Endothelial cell of umbilical vein (primary cell): ENCODE measurements around the gene SLC9A1. TPM values are rescaled to one million over a fixed set of nuclear protein-coding genes. Genes with fewer than 3 reads are reported as not detected.

Source experiments
- BruUV-seq: library from RNA; stranded (reverse); fragments of 400-500 nt; replicated peaks from 2 replicates; lab custom pipeline; 2021; lab: Mats Ljungman, UMichigan
- CTCF ChIA-PET: fragments of 300-600, 350-600 bp; sonication (Branson Sonifier 250); formaldehyde crosslinking; loops from one replicate; lab custom pipeline; 2021; ENCODE audit warnings: antibody characterized with exemption, inconsistent platforms; lab: Charles Lee
- POLR2A ChIA-PET: fragments of 300-600, 350-600 bp; sonication (Branson Sonifier 250); formaldehyde crosslinking; loops from one replicate; lab custom pipeline; 2021; ENCODE audit warnings: antibody characterized with exemption, inconsistent platforms; lab: Charles Lee
- DNase-seq: peaks from one replicate; pipeline ENCODE4 v3.0.0-alpha.2; 2011; ENCODE audit warnings: low read depth, low spot score
- FAIRE-seq: peaks from 2 replicates; lab custom pipeline; 2011; peaks lifted over from hg19 to GRCh38; lab: Jason Lieb, UNC
- H2AFZ ChIP-seq: 2 replicates; pipeline ENCODE4 v1.6.0; 2012; ENCODE audit warnings: low read depth, low read length, control low read depth, inconsistent platforms
- H3K27ac ChIP-seq: 2 replicates; pipeline ENCODE4 v1.5.1; 2011; ENCODE audit warnings: low read depth, mild to moderate bottlenecking, control low read depth, low read length, moderate library complexity; ENCODE audit not compliant: insufficient read depth
- H3K27me3 ChIP-seq, 2 experiments: 2 replicates each; pipeline versions ENCODE4 v1.6.0 to v1.6.1; 2011; ENCODE audit warnings: low read length in 2 of 2, mixed read lengths in 1 of 2; ENCODE audit not compliant: control insufficient read depth in 2 of 2, insufficient read depth in 2 of 2
- H3K36me3 ChIP-seq, 2 experiments: 2 replicates in 1 of 2; 3 replicates in 1 of 2; pipeline ENCODE4 v1.5.1; 2011; ENCODE audit warnings: low read length in 2 of 2, mild to moderate bottlenecking in 1 of 2, moderate library complexity in 1 of 2; ENCODE audit not compliant: control insufficient read depth in 2 of 2, insufficient read depth in 2 of 2; ENCODE audit errors: extremely low read depth in 1 of 2
- H3K4me1 ChIP-seq: 3 replicates; pipeline ENCODE4 v1.5.1; 2011; ENCODE audit warnings: mild to moderate bottlenecking, low read length; ENCODE audit not compliant: control insufficient read depth, insufficient read depth; ENCODE audit errors: extremely low read depth
- H3K4me2 ChIP-seq: 2 replicates; pipeline ENCODE4 v1.6.1; 2011; ENCODE audit warnings: low read length, control low read depth, mixed read lengths; ENCODE audit not compliant: insufficient read depth
- H3K4me3 ChIP-seq, 3 experiments: fragments of 200-600 bp in 1 of 3; sonication (generic), shearing (Covaris generic) in 1 of 3; replicated peaks in 1 of 3; 2 replicates each; pipeline ENCODE4 v1.5.1; 2011 to 2016; ENCODE audit warnings: control low read depth in 3 of 3, low read length in 3 of 3, mild to moderate bottlenecking in 2 of 3, inconsistent platforms in 1 of 3, low read depth in 1 of 3, moderate library complexity in 1 of 3; ENCODE audit not compliant: insufficient read depth in 1 of 3
- H3K79me2 ChIP-seq: 2 replicates; pipeline ENCODE4 v1.6.0; 2012; ENCODE audit warnings: low read length, inconsistent platforms; ENCODE audit not compliant: control insufficient read depth, insufficient read depth
- H3K9ac ChIP-seq: replicated peaks from 2 replicates; pipeline ENCODE3; 2011; ENCODE audit warnings: low read length, control low read depth; ENCODE audit not compliant: insufficient read depth; ENCODE audit errors: extremely low read depth
- H3K9me1 ChIP-seq: replicated peaks from 3 replicates; pipeline ENCODE4 v1.6.0; 2011; ENCODE audit warnings: mild to moderate bottlenecking, low read length; ENCODE audit not compliant: control insufficient read depth, insufficient read depth; ENCODE audit errors: extremely low read depth
- H3K9me3 ChIP-seq: replicated peaks from 2 replicates; pipeline ENCODE4 v1.5.1; 2012; ENCODE audit warnings: low read length, inconsistent platforms; ENCODE audit not compliant: control insufficient read depth, insufficient read depth
- H4K20me1 ChIP-seq: replicated peaks from 2 replicates; pipeline ENCODE3; 2011; ENCODE audit warnings: mild to moderate bottlenecking, low read length; ENCODE audit not compliant: control insufficient read depth, insufficient read depth; ENCODE audit errors: extremely low read depth
- GATA2 ChIP-seq: IDR thresholded peaks from 2 replicates; pipeline ENCODE4 v1.7.0; 2011; ENCODE audit warnings: low read depth, mild to moderate bottlenecking, moderate library complexity, mixed read lengths, low read length; ENCODE audit not compliant: insufficient read length, insufficient read depth
- JUN ChIP-seq: IDR thresholded peaks from 2 replicates; pipeline ENCODE4 v1.6.1; 2011; ENCODE audit warnings: borderline replicate concordance, low read depth; ENCODE audit not compliant: insufficient read length, insufficient read depth
- POLR2A ChIP-seq: IDR thresholded peaks from 2 replicates; pipeline ENCODE4 v1.6.1; 2012; ENCODE audit warnings: low read depth, mild to moderate bottlenecking, control low read depth, low read length
- POLR2AphosphoS5 ChIP-seq: IDR thresholded peaks from 2 replicates; pipeline ENCODE4 v1.6.1; 2012; ENCODE audit warnings: low read depth, mild to moderate bottlenecking, control low read depth, low read length, moderate library complexity; ENCODE audit not compliant: insufficient read depth
- dilution Hi-C: fragments of 300-500 bp; cut with MboI; formaldehyde crosslinking; loops from one replicate; pipeline ENCODE4 v1.15.0; 2019; ENCODE audit warnings: low sequenced_read_pairs; ENCODE audit not compliant: extremely low pct_ligation_motif_present
- intact Hi-C: fragments of 100-400 bp; cut with micrococcal nuclease; formaldehyde crosslinking; loops from one replicate; pipeline ENCODE4 v1.10.0; 2022
- polyA plus RNA-seq, 4 experiments: library from polyadenylated mRNA; depleted of rRNA in 3 of 4; stranded (reverse) in 3 of 4; unstranded in 1 of 4; fragments of >200 nt; gene quantifications; 2 replicates each; pipeline versions ENCODE4 v1.2.1 to v1.2.3, GENCODE V29; 2011 to 2012; ENCODE audit warnings: missing spikeins in 1 of 4
- total RNA-seq: library from RNA; stranded (reverse); gene quantifications from 2 replicates; pipeline ENCODE4 v1.2.3, GENCODE V29; 2021
- TF ChIP-seq, protein P1 (sequence below), 2 donors: IDR thresholded peaks; 1 replicate in 1 of 2; 2 replicates in 1 of 2; pipeline ENCODE4 v1.5.1; 2011; ENCODE audit warnings: low read length in 2 of 2, mild to moderate bottlenecking in 2 of 2, moderate library complexity in 2 of 2, control low read depth in 1 of 2, inconsistent platforms in 1 of 2, low read depth in 1 of 2; ENCODE audit not compliant: insufficient read depth in 1 of 2; ENCODE audit errors: extremely low read depth in 1 of 2

Gene SLC9A1
- total and polyA plus RNA-seq, 2 donors (not counting 3 experiments of a cell fraction or from before 2014, with no cell fraction given): 22.8 to 59.2 TPM

GRCh38 chr1:27139980-27140379, 14.9 kb downstream of the SLC9A1 start:
- dilution Hi-C loops (no loop called here), intact Hi-C loops (no loop called here)
- ChIA-PET CTCF (interaction anchor here (0.6 to 1.5 kb wide), 6 partner anchors 8 to 148 kb away, joined by 3 to 5 read pairs (median 4); partner anchors contain the start of gene SLC9A1), POLR2A (interaction anchor here (5.2 kb wide), 1 partner anchor 14 kb away, joined by 40 read pairs; the partner anchor contains the start of gene SLC9A1)
- H3K9me1 ChIP-seq: no peaks in the 10 kb centered on the region
- H3K9me3 ChIP-seq: no peaks in the 10 kb centered on the region
- no peak overlapping the region for H2AFZ ChIP-seq
- no peaks in the 10 kb centered on the region for H3K27me3 ChIP-seq
- no peaks in the 10 kb centered on the region for H3K4me1 ChIP-seq
- DNase-seq: no peak
- H3K4me3 ChIP-seq: no peak overlapping the region
- TF ChIP-seq POLR2AphosphoS5: no peak
- no peak overlapping the region for H3K9ac ChIP-seq
- BruUV-seq: no TSS peak
- no peak for FAIRE-seq
- peaks cover 0 to 5% of the 10 kb centered on the region in 2 experiments for H3K36me3 ChIP-seq
- peaks cover 3% of the 10 kb centered on the region for H4K20me1 ChIP-seq
- no peak overlapping the region for H3K27ac ChIP-seq
- H3K79me2 ChIP-seq: peaks cover 59% of the 10 kb centered on the region
- H3K4me2 ChIP-seq: no peak overlapping the region

GRCh38 chr1:27138927-27139326, 16.0 kb downstream of the SLC9A1 start:
- no peak overlapping the region for H3K4me2 ChIP-seq
- POLR2A ChIA-PET: interaction anchor here (5.2 kb wide), 1 partner anchor 16 kb away, joined by 40 read pairs; the partner anchor contains the start of gene SLC9A1

More at GRCh38 chr1:27138927-27139326, 16.0 kb downstream of the SLC9A1 start:
- H3K9ac ChIP-seq: no peak overlapping the region
- no TSS peak for BruUV-seq
- FAIRE-seq (no peak), DNase-seq (no peak)
- H3K9me1 ChIP-seq: no peaks in the 10 kb centered on the region
- H3K27ac ChIP-seq: no peak overlapping the region
- H3K36me3 ChIP-seq: peaks cover 0 to 5% of the 10 kb centered on the region in 2 experiments
- no peak overlapping the region for H2AFZ ChIP-seq
- H3K27me3 ChIP-seq: no peaks in the 10 kb centered on the region
- intact Hi-C loops (no loop called here), dilution Hi-C loops (no loop called here)
- CTCF ChIA-PET: interaction anchor here (1.2 to 1.5 kb wide), 2 partner anchors 14 to 94 kb away, joined by 4 read pairs; no protein-coding TSS in a partner anchor
- TF ChIP-seq, protein P1, sequence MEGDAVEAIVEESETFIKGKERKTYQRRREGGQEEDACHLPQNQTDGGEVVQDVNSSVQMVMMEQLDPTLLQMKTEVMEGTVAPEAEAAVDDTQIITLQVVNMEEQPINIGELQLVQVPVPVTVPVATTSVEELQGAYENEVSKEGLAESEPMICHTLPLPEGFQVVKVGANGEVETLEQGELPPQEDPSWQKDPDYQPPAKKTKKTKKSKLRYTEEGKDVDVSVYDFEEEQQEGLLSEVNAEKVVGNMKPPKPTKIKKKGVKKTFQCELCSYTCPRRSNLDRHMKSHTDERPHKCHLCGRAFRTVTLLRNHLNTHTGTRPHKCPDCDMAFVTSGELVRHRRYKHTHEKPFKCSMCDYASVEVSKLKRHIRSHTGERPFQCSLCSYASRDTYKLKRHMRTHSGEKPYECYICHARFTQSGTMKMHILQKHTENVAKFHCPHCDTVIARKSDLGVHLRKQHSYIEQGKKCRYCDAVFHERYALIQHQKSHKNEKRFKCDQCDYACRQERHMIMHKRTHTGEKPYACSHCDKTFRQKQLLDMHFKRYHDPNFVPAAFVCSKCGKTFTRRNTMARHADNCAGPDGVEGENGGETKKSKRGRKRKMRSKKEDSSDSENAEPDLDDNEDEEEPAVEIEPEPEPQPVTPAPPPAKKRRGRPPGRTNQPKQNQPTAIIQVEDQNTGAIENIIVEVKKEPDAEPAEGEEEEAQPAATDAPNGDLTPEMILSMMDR (IDR thresholded peaks at IDR 0.05; ENCODE audit: extremely low read depth in 1 of 2, insufficient read depth in 1 of 2, low read depth in 1 of 2, low read length in 2 of 2): no peak
- TF ChIP-seq GATA2 (no peak), POLR2A (no peak), JUN (no peak)
- no peaks in the 10 kb centered on the region for H3K4me1 ChIP-seq
- H3K4me3 ChIP-seq: no peak overlapping the region
- peaks cover 3% of the 10 kb centered on the region for H4K20me1 ChIP-seq
- peaks cover 50% of the 10 kb centered on the region for H3K79me2 ChIP-seq
- no peaks in the 10 kb centered on the region for H3K9me3 ChIP-seq
